Measurements from ENCODE around the gene APLP2. TPM values are rescaled to one million over a fixed set of nuclear protein-coding genes. Genes with fewer than 3 reads are reported as not detected.

The APLP2 gene
- total and polyA plus RNA-seq, 9 of the 15 experiments (the other 6 are each of a cell fraction or from before 2014, with no cell fraction given), result 17.4 to 164 (median 118) TPM

- TF ChIP-seq MAFF (IDR thresholded peaks at IDR 0.05; ENCODE audit: low read length), result no peak
- peak; percentile 76; the same call in 1 of the 2 replicates for TF ChIP-seq THAP12 (CRISPR knock-in tag; IDR thresholded peaks at IDR 0.05)
- TF ChIP-seq CREM (IDR thresholded peaks at IDR 0.05; ENCODE audit: low read depth), result peak; percentile 82
- peak; percentile 66; the same call in 1 of the 2 replicates for TF ChIP-seq ATF7 (IDR thresholded peaks at IDR 0.05)
- TF ChIP-seq POLR2AphosphoS2 (IDR thresholded peaks at IDR 0.05; ENCODE audit: low read length), result peak; percentile 75; the same call in 1 of the 2 replicates
- no peak for TF ChIP-seq E2F6 (IDR thresholded peaks at IDR 0.05; ENCODE audit: borderline replicate concordance in 1 of 2, extremely low read depth in 1 of 2, insufficient read depth in 1 of 2, insufficient read length in 1 of 2, low read depth in 1 of 2, low read length in 1 of 2, poor library complexity in 1 of 2, severe bottlenecking in 1 of 2)
- peak; percentile 4 for TF ChIP-seq PCBP1 (IDR thresholded peaks at IDR 0.05; ENCODE audit: low read depth, low read length, poor library complexity, severe bottlenecking)
- no peak for TF ChIP-seq ZNF79 (CRISPR knock-in tag; IDR thresholded peaks at IDR 0.05; ENCODE audit: low read depth)
- TF ChIP-seq FUS (optimal IDR thresholded peaks at IDR 0.05; ENCODE audit: low read depth, low read length), result no peak
- no peak for TF ChIP-seq ADNP (tag; IDR thresholded peaks at IDR 0.05)
- TF ChIP-seq HMGN3 (IDR thresholded peaks at IDR 0.05; ENCODE audit: borderline replicate concordance, extremely low read depth, insufficient read length, low read depth, low read length), result peak; percentile 90
- TF ChIP-seq CTBP1 (IDR thresholded peaks at IDR 0.05; ENCODE audit: borderline replicate concordance), result no peak
- peak; percentile 92 for TF ChIP-seq VEZF1 (CRISPR knock-in tag; IDR thresholded peaks at IDR 0.05)
- no peak for TF ChIP-seq ILK (tag; IDR thresholded peaks at IDR 0.05; ENCODE audit: borderline replicate concordance, low read depth)
- TF ChIP-seq SRSF7 (optimal IDR thresholded peaks at IDR 0.05; ENCODE audit: low read depth, low read length), result peak; percentile 44
- TF ChIP-seq FOXA3 (CRISPR knock-in tag; conservative IDR thresholded peaks at IDR 0.05 in 1 of 2, IDR thresholded peaks at IDR 0.05 in 1 of 2), result no peak
- peak; percentile 100 for TF ChIP-seq TAF1 (IDR thresholded peaks at IDR 0.05; ENCODE audit: control insufficient read depth, extremely low read depth, insufficient read depth, low read length, severe bottlenecking)
- peak; percentile 95 for TF ChIP-seq RBFOX2 (IDR thresholded peaks at IDR 0.05; ENCODE audit: low read depth, low read length)
Measured at GRCh38 chr11:130069659-130070108, at the start of gene APLP2 (continued).
